ENCODE measurements around the gene GSAP. TPM values are rescaled to one million over a fixed set of nuclear protein-coding genes. Genes with fewer than 3 reads are reported as not detected.

The GSAP gene
- total and polyA plus RNA-seq, 2 donors (not counting 3 experiments of a cell fraction or from before 2014, with no cell fraction given): 2.3 to 5.8 TPM

- Histone ChIP-seq H3K9ac (replicated peaks; ENCODE audit: extremely low read depth, insufficient read depth, low read length) (no peak overlapping the region), H3K36me3 (ENCODE audit: control insufficient read depth in 2 of 2, extremely low read depth in 1 of 2, insufficient read depth in 2 of 2, low read length in 2 of 2) (no peaks in the 10 kb centered on the region), H4K20me1 (replicated peaks; ENCODE audit: control insufficient read depth, extremely low read depth, insufficient read depth, low read length) (no peaks in the 10 kb centered on the region), H3K27ac (ENCODE audit: insufficient read depth, low read depth, low read length) (no peak overlapping the region), H3K4me2 (ENCODE audit: insufficient read depth, low read length) (no peak overlapping the region), H3K4me1 (ENCODE audit: control insufficient read depth, extremely low read depth, insufficient read depth, low read length) (peaks cover 9% of the 10 kb centered on the region), H3K27me3 (ENCODE audit: control insufficient read depth in 2 of 2, insufficient read depth in 2 of 2, low read length in 2 of 2) (no peaks in the 10 kb centered on the region), H3K9me3 (replicated peaks; ENCODE audit: control insufficient read depth, insufficient read depth, low read length) (no peaks in the 10 kb centered on the region), H3K79me2 (ENCODE audit: control insufficient read depth, insufficient read depth, low read length) (no peaks in the 10 kb centered on the region), H3K4me3 (replicated peaks in 1 of 3; ENCODE audit: insufficient read depth in 1 of 3, low read depth in 1 of 3, low read length in 3 of 3) (no peak overlapping the region), H3K9me1 (replicated peaks; ENCODE audit: control insufficient read depth, extremely low read depth, insufficient read depth, low read length) (no peaks in the 10 kb centered on the region), H2AFZ (ENCODE audit: low read depth, low read length) (no peak overlapping the region)
- ChIA-PET CTCF (interaction anchor here (1.0 to 1.1 kb wide), 2 partner anchors 22 to 81 kb away, joined by 4 read pairs; no protein-coding TSS in a partner anchor), POLR2A (no interaction called here)
- TF ChIP-seq JUN (IDR thresholded peaks at IDR 0.05; ENCODE audit: borderline replicate concordance, insufficient read depth, insufficient read length, low read depth): no peak
- TF ChIP-seq, protein P1, sequence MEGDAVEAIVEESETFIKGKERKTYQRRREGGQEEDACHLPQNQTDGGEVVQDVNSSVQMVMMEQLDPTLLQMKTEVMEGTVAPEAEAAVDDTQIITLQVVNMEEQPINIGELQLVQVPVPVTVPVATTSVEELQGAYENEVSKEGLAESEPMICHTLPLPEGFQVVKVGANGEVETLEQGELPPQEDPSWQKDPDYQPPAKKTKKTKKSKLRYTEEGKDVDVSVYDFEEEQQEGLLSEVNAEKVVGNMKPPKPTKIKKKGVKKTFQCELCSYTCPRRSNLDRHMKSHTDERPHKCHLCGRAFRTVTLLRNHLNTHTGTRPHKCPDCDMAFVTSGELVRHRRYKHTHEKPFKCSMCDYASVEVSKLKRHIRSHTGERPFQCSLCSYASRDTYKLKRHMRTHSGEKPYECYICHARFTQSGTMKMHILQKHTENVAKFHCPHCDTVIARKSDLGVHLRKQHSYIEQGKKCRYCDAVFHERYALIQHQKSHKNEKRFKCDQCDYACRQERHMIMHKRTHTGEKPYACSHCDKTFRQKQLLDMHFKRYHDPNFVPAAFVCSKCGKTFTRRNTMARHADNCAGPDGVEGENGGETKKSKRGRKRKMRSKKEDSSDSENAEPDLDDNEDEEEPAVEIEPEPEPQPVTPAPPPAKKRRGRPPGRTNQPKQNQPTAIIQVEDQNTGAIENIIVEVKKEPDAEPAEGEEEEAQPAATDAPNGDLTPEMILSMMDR (IDR thresholded peaks at IDR 0.05; ENCODE audit: extremely low read depth in 1 of 2, insufficient read depth in 1 of 2, low read depth in 1 of 2, low read length in 2 of 2): no peak
- TF ChIP-seq POLR2A (IDR thresholded peaks at IDR 0.05; ENCODE audit: low read depth, low read length): no peak
- no peak for TF ChIP-seq EZH2 (IDR thresholded peaks at IDR 0.05; ENCODE audit: borderline replicate concordance, low read depth, low read length, severe bottlenecking)
- TF ChIP-seq MAX (IDR thresholded peaks at IDR 0.05; ENCODE audit: insufficient read depth, insufficient read length): no peak
- no peak for TF ChIP-seq FOS (IDR thresholded peaks at IDR 0.05; ENCODE audit: borderline replicate concordance, insufficient read depth, low read length)
- no peak for TF ChIP-seq GATA2 (IDR thresholded peaks at IDR 0.05; ENCODE audit: insufficient read depth, insufficient read length, low read depth, low read length)
- TF ChIP-seq POLR2AphosphoS5 (IDR thresholded peaks at IDR 0.05; ENCODE audit: insufficient read depth, low read depth, low read length): no peak
- dilution Hi-C loops (cut with MboI; ENCODE audit: extremely low pct_ligation_motif_present, low sequenced_read_pairs): no loop called here
- BruUV-seq (replicated peaks): no TSS peak
- no peak for DNase-seq (ENCODE audit: low read depth, low spot score)
- no peak for FAIRE-seq
- intact Hi-C loops (cut with micrococcal nuclease): no loop called here
Measured at GRCh38 chr7:77362905-77363304, 53.2 kb downstream of the GSAP start.

Data from endothelial cell of umbilical vein (primary cell).